ENCODE data around the gene FBXO30.

FBXO30 gene

DNA sequence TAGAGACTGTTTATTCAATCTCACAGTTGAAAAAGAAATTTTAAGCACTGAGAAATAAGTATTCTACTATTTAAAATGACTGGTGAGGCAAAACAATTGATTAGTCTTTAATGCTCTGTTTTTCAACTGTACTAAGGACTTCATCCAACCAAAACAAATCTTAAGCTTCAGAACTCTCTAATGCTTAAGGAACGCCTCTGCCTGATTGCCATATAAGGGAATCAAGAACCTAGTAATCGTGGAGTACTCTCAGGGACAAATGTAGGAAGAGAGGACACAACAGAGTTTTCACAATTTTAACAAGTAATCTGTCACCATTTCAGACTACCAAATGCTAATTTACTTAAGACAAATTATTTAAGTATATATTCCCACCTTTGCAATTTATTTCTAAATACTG lies 16.1 kb downstream of the FBXO30 start:
- Histone ChIP-seq H3K27me3 (no peaks in the 10 kb centered on the region), H3K36me3 (peaks cover 6 to 17% (median 15%) of the 10 kb centered on the region in 3 donors), H3K4me3 (no peak overlapping the region), H3K27ac (peak overlapping the region; percentile 37 to 47), H3K4me1 (peaks cover 0 to 28% (median 0%) of the 10 kb centered on the region in 4 donors), H3K9me3 (no peaks in the 10 kb centered on the region)
- no peak for DNase-seq
- TF ChIP-seq, protein P1, sequence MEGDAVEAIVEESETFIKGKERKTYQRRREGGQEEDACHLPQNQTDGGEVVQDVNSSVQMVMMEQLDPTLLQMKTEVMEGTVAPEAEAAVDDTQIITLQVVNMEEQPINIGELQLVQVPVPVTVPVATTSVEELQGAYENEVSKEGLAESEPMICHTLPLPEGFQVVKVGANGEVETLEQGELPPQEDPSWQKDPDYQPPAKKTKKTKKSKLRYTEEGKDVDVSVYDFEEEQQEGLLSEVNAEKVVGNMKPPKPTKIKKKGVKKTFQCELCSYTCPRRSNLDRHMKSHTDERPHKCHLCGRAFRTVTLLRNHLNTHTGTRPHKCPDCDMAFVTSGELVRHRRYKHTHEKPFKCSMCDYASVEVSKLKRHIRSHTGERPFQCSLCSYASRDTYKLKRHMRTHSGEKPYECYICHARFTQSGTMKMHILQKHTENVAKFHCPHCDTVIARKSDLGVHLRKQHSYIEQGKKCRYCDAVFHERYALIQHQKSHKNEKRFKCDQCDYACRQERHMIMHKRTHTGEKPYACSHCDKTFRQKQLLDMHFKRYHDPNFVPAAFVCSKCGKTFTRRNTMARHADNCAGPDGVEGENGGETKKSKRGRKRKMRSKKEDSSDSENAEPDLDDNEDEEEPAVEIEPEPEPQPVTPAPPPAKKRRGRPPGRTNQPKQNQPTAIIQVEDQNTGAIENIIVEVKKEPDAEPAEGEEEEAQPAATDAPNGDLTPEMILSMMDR (IDR thresholded peaks at IDR 0.05), result no peak
- intact Hi-C loops (cut with DNase I; ENCODE audit: low total_unique reads), result no loop called here

DNA sequence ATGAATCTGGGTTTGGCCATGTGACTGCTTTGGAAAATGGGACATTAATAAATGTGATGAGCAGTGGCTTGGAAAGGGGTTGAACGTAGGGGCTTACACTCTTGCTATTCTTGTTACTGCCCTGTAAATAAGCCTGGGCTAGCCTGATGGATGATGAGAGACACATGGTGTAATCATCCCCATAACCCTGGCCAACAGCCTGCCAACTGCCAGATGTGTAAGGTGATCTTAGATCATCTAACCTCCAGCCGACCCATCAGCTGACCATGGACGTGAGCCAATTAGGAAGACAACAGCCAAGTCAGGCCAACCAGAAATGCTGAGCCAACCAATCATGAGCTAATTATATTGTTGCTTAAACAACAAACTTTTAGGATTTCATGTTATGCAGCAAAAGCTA lies 25.2 kb downstream of the FBXO30 start:
- Histone ChIP-seq H3K27me3 (no peaks in the 10 kb centered on the region), H3K27ac (no peak overlapping the region), H3K4me1 (no peaks in the 10 kb centered on the region), H3K36me3 (peaks cover 11 to 18% (median 13%) of the 10 kb centered on the region in 3 donors), H3K4me3 (no peak overlapping the region), H3K9me3 (peaks cover 0 to 13% (median 0%) of the 10 kb centered on the region in 3 donors)
- intact Hi-C loops (cut with DNase I; ENCODE audit: low total_unique reads), result no loop called here
- DNase-seq, result no peak
- TF ChIP-seq, protein P1 (IDR thresholded peaks at IDR 0.05), result no peak

DNA sequence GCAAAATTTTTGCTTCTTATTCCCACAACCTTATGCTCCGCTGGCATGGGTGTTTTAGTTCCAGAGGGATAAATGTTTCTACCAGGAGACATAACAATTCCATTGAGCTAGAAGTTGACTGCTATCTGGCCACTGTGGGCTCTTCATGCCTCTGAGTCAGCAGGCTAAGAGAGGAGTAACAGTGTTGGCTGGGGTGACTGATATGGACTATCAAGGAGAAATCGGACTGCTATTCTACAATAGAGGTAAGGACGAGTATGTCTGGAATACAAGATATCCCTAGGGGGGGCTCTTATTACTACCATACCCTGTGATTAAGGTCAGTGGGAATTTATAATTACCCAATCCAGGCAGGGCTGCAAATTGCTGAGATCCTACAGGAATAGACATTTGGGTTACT lies 26.9 kb downstream of the FBXO30 start:
- TF ChIP-seq, protein P1 (IDR thresholded peaks at IDR 0.05), result no peak
- H3K9me3 ChIP-seq, result peaks cover 0 to 17% (median 0%) of the 10 kb centered on the region in 3 donors
- intact Hi-C loops (cut with DNase I; ENCODE audit: low total_unique reads), result no loop called here

DNA sequence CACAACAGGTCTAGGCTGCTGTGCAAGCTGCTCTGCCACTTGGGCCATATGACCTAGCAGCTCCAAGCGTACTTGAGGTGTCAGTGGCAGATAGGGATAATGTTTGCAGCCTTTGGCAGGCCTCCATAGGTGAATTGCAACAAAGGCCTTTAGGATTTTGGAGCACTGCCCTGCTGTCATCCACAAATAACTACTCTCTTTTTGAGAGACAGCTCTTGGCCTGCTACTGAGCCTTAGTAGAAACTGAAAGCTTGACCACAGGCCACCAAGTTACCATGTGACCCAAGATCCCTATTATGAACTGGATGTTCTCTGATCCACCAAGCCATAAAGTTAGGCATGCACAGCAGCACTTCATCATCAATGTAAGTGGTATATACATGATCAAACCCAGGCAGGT lies 29.9 kb downstream of the FBXO30 start:
- Histone ChIP-seq H3K9me3 (peaks cover 0 to 8% (median 0%) of the 10 kb centered on the region in 3 donors), H3K4me1 (no peaks in the 10 kb centered on the region), H3K27ac (no peak overlapping the region), H3K4me3 (no peak overlapping the region), H3K36me3 (peaks cover 11 to 29% (median 12%) of the 10 kb centered on the region in 3 donors), H3K27me3 (no peaks in the 10 kb centered on the region)
- intact Hi-C loops (cut with DNase I; ENCODE audit: low total_unique reads), result no loop called here
- TF ChIP-seq, protein P1 (IDR thresholded peaks at IDR 0.05), result no peak
- no peak for DNase-seq

More for the DNA sequence above, 26.9 kb downstream of the FBXO30 start:
- no peak for DNase-seq
- Histone ChIP-seq H3K36me3 (peaks cover 11 to 19% (median 16%) of the 10 kb centered on the region in 3 donors), H3K27me3 (no peaks in the 10 kb centered on the region), H3K4me3 (no peak overlapping the region), H3K27ac (no peak overlapping the region), H3K4me1 (no peaks in the 10 kb centered on the region)

DNA sequence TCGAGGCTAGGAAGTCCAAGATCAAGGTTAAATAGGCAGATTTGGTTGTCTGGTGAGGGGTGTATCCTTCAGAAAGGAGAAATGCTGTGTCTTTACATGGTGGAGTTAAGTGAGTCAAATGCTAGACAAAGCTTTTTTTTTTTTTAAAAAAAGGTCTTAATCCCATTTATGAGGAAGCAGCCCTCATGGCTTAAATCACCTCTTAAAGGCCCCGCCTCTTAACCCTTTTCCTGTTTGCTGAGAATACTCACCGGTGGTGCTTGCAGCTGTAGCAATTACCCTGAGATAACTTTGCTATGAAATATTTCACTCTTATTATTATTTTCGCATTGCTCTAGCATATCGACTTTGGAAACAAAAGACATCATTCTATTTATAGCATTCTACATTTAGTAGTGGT lies 30.8 kb downstream of the FBXO30 start:
- H3K4me1 ChIP-seq, result no peaks in the 10 kb centered on the region
- peaks cover 0 to 13% (median 0%) of the 10 kb centered on the region in 3 donors for H3K9me3 ChIP-seq
- no peak overlapping the region for H3K27ac ChIP-seq
- H3K27me3 ChIP-seq, result no peaks in the 10 kb centered on the region
- H3K4me3 ChIP-seq, result no peak overlapping the region
- H3K36me3 ChIP-seq, result peaks cover 11 to 29% (median 12%) of the 10 kb centered on the region in 3 donors
- TF ChIP-seq, protein P1 (IDR thresholded peaks at IDR 0.05), result no peak
- no peak for DNase-seq
- intact Hi-C loops (cut with DNase I; ENCODE audit: low total_unique reads), result no loop called here

DNA sequence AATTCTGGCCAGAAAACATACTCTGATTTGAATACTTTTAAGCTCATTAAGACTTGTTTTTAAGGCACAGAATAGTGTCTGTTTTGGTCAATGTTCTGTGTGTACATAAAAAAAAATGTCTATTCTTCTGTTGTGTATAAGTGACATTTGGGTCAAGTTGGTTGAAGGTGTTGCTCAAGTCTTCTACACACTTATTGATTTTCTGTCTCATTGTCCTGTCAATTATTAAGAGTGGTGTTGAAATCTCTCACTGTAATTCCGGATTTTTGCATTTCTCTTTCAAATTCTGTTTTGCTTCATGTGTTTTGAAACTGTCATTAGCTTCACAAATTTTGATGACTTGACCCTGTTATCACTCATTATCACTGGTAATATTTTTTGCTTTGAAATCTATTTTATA lies 41.7 kb downstream of the FBXO30 start:
- Histone ChIP-seq H3K27ac (no peak overlapping the region), H3K27me3 (no peaks in the 10 kb centered on the region), H3K36me3 (no peaks in the 10 kb centered on the region), H3K4me1 (no peaks in the 10 kb centered on the region), H3K4me3 (no peak overlapping the region), H3K9me3 (peaks cover 0 to 19% (median 1%) of the 10 kb centered on the region in 3 donors)
- no peak for DNase-seq
- intact Hi-C loops (cut with DNase I; ENCODE audit: low total_unique reads), result no loop called here
- TF ChIP-seq, protein P1 (IDR thresholded peaks at IDR 0.05), result no peak

Measured in tibial artery (tissue), 4 donors.